CD4-positive, alpha-beta memory T cell (primary cell): ENCODE measurements around the gene HLA-DMB. TPM values are rescaled to one million over a fixed set of nuclear protein-coding genes. Genes with fewer than 3 reads are reported as not detected.
A peak's percentile ranks its signal among the peaks of the same experiment; 100 is the strongest.

Experiments
- CTCF ChIA-PET: fragments of 350-600 bp; sonication (Branson Sonifier 250); formaldehyde crosslinking; loops from one replicate; lab custom pipeline; 2021; ENCODE audit warnings: inconsistent platforms; ENCODE audit not compliant: partially characterized antibody; lab: Charles Lee
- POLR2A ChIA-PET: fragments of 350-600 bp; sonication (Branson Sonifier 250); formaldehyde crosslinking; loops from one replicate; lab custom pipeline; 2021; ENCODE audit not compliant: partially characterized antibody; lab: Charles Lee
- DNase-seq, 5 donors: peaks; one replicate each; pipeline versions ENCODE4 v3.0.0 to v3.0.0-alpha.2; 2020 to 2022; ENCODE audit warnings: mixed read lengths in 1 of 5
- H3K27ac ChIP-seq: one replicate; pipeline ENCODE4 v1.7.0; 2013; ENCODE audit warnings: low read depth, low read length
- H3K27me3 ChIP-seq: 2 replicates; pipeline ENCODE4 v1.7.0; 2013; ENCODE audit warnings: mild to moderate bottlenecking, low read length, moderate library complexity; ENCODE audit not compliant: insufficient read depth
- H3K36me3 ChIP-seq: 2 replicates; pipeline ENCODE4 v1.7.0; 2013; ENCODE audit warnings: mild to moderate bottlenecking, low read length, moderate library complexity; ENCODE audit not compliant: insufficient read depth
- H3K4me1 ChIP-seq: 2 replicates; pipeline ENCODE4 v1.7.0; 2013; ENCODE audit warnings: mild to moderate bottlenecking, low read length, moderate library complexity; ENCODE audit not compliant: insufficient read depth
- H3K4me3 ChIP-seq, 2 donors: one replicate each; pipeline ENCODE4 v1.7.0; 2013; ENCODE audit warnings: low read length in 2 of 2, mild to moderate bottlenecking in 1 of 2
- H3K9me3 ChIP-seq, 2 donors: one replicate each; pipeline ENCODE4 v1.7.0; 2013; ENCODE audit warnings: low read length in 2 of 2, control low read depth in 1 of 2; ENCODE audit not compliant: control insufficient read depth in 1 of 2
- H3K27ac Mint-ChIP-seq, 7 donors: one replicate each; pipeline ENCODE4 v1.8.0; 2020 to 2021; ENCODE audit warnings: mixed read lengths in 7 of 7, mild to moderate bottlenecking in 6 of 7, inconsistent platforms in 3 of 7, moderate library complexity in 3 of 7
- H3K27me3 Mint-ChIP-seq, 2 donors: one replicate each; pipeline ENCODE4 v1.8.0; 2020 to 2021; ENCODE audit warnings: mixed read lengths in 2 of 2
- H3K36me3 Mint-ChIP-seq, 2 donors: one replicate each; pipeline ENCODE4 v1.8.0; 2020 to 2021; ENCODE audit warnings: mixed read lengths in 2 of 2, inconsistent platforms in 1 of 2, mild to moderate bottlenecking in 1 of 2
- H3K4me1 Mint-ChIP-seq, 4 donors: one replicate each; pipeline ENCODE4 v1.8.0; 2020 to 2021; ENCODE audit warnings: mixed read lengths in 4 of 4, mild to moderate bottlenecking in 1 of 4
- H3K4me3 Mint-ChIP-seq, 8 donors: one replicate each; pipeline ENCODE4 v1.8.0; 2020 to 2021; ENCODE audit warnings: mixed read lengths in 8 of 8, mild to moderate bottlenecking in 7 of 8, moderate library complexity in 6 of 8, inconsistent platforms in 3 of 8
- H3K9me3 Mint-ChIP-seq, 8 donors: one replicate each; pipeline ENCODE4 v1.8.0; 2020 to 2021; ENCODE audit warnings: mixed read lengths in 8 of 8, mild to moderate bottlenecking in 5 of 8, inconsistent platforms in 3 of 8, moderate library complexity in 1 of 8
- intact Hi-C: fragments of 100-400 bp; cut with micrococcal nuclease; formaldehyde crosslinking; loops from one replicate; pipeline ENCODE4 v1.15.1; 2023
- polyA plus RNA-seq, 2 donors: library from polyadenylated mRNA; unstranded; fragments of 300-500 nt; fragmentation: Illumina TruSeq; gene quantifications; one replicate each; pipeline ENCODE4 v1.2.3, GENCODE V29; 2021
- total RNA-seq, 2 experiments: library from RNA; stranded (reverse); gene quantifications; one replicate each; pipeline ENCODE4 v1.2.3, GENCODE V29; 2021

Gene HLA-DMB
- total and polyA plus RNA-seq, 4 experiments from 2014 or later = 7.6 to 15.5 (median 8.0) TPM

DNA sequence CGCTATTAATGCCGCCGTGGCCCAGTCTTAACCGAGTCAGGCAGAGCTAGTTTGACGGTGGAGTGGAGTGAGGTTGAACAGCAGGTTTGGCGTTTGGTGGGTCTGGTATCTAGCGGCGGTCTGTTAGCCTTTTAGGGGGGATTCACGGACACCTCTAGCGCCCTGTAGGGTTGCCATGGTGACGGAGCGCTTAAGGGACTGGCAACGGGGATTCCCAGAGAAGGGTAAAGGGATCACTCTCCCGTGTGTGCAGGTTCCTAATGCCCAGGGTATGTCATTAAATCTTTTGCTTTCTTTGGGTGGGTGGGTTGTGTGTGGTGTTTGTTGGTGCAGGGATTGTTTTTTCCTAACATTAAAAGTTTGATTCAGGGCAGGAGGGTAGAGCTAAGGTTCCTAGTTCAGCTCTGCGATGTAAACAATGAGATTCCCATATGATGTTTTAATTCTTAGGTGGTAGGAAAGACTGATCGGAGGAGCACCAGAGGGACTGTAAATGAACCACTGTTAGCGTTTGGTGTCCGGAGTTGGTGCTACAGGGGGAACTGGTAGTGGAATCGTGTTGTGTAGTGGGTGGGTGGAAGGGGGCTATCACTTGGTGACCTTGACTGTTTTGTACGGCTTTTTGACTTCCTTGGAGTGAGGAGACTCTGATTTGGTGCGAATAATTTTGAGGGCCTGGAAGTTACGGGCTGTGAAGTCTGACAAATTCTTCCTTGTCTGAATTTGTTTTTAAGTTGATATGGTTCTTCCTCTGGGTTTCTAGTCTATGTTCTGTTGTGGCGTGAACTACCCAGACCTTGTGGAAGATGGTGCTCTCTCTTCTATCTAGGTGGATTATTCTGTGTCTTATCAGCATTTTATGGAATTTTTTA lies 32.6 kb upstream of the HLA-DMB start:
- H3K27me3 Mint-ChIP-seq = no peaks in the 10 kb centered on the region
- Histone ChIP-seq H3K27me3 (no peaks in the 10 kb centered on the region), H3K27ac (peak overlapping the region; percentile 92), H3K9me3 (no peaks in the 10 kb centered on the region), H3K4me1 (peaks cover 43% of the 10 kb centered on the region), H3K4me3 (peak overlapping the region; percentile 59 to 95), H3K36me3 (peaks cover 42% of the 10 kb centered on the region)
- H3K27ac Mint-ChIP-seq = peak overlapping the region; percentile 99 to 100 (median 100)
- H3K4me1 Mint-ChIP-seq = peaks cover 27 to 85% (median 37%) of the 10 kb centered on the region in 4 donors
- H3K4me3 Mint-ChIP-seq = peak overlapping the region; percentile 91 to 99 (median 95)
- DNase-seq = peak; percentile 31 to 81 (median 58)
- POLR2A ChIA-PET = interaction anchor here (1.2 to 24.6 kb wide), 22 partner anchors 5 to 1432 kb away, joined by 3 to 698 read pairs (median 26); partner anchors contain the start of genes B3GALT4, BRD2, DDX39B and GPSM3
- H3K36me3 Mint-ChIP-seq = peaks cover 54 to 88% of the 10 kb centered on the region in 2 donors
- peaks cover 0 to 17% (median 0%) of the 10 kb centered on the region in 8 donors for H3K9me3 Mint-ChIP-seq
- CTCF ChIA-PET = interaction anchor here (1.1 to 22.2 kb wide), 6 partner anchors 12 to 135 kb away, joined by 3 to 631 read pairs (median 118); partner anchors contain the start of genes HLA-DMA, HLA-DMB, PSMB9 and TAP1
- intact Hi-C loops = loop anchor here (1.0 to 5.0 kb wide), 3 partner anchors 11 to 1264 kb away; partner anchors contain the start of genes AGPAT1, HMGA1 and RNF5

DNA sequence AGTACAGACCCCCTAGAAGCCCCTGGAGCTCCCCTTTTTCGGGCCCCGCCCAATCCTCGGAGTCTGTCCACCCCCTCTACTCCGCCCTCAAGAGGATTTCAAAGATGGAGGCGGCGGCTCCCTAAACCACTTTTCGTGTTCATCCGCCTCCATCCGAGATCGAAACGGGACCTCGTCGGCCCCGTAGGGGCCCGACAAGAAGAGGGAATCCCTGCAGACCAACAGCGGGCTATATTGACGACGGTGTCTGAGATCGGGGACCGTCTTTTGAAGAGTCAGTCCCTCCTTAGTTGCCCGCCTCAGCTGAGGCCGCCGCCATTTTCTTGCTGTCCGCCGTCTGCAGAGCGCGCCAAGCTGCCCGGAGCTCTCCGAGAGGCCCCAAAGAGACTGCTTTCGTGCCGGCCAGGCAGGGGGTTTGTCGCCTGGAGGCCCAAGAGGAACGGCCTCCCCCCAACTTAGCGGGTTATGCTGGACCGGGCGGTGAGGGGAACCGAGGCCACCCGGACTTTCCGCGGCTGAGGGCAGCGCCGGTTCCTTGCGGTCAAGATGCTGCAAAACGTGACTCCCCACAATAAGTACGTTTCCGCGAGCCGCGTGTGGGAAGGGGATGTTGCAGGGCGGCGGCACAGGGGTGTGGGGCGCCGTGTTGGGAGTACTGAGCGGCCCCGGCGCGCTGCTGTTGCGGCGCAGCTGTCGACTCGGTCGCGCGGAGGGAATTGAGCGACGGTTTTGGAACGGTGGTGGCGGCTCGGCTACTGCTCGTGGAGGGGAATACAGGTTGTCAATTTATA lies 31.7 kb upstream of the HLA-DMB start:
- CTCF ChIA-PET = interaction anchor here (0.9 to 22.2 kb wide), 12 partner anchors 9 to 1001 kb away, joined by 3 to 631 read pairs (median 10); partner anchors contain the start of genes DXO, HLA-DMA, HLA-DMB and PSMB8
- intact Hi-C loops = loop anchor here (1.0 to 5.0 kb wide), 5 partner anchors 19 to 1265 kb away; partner anchors contain the start of genes AGPAT1, HLA-DMA, HMGA1 and PSMB8

DNA sequence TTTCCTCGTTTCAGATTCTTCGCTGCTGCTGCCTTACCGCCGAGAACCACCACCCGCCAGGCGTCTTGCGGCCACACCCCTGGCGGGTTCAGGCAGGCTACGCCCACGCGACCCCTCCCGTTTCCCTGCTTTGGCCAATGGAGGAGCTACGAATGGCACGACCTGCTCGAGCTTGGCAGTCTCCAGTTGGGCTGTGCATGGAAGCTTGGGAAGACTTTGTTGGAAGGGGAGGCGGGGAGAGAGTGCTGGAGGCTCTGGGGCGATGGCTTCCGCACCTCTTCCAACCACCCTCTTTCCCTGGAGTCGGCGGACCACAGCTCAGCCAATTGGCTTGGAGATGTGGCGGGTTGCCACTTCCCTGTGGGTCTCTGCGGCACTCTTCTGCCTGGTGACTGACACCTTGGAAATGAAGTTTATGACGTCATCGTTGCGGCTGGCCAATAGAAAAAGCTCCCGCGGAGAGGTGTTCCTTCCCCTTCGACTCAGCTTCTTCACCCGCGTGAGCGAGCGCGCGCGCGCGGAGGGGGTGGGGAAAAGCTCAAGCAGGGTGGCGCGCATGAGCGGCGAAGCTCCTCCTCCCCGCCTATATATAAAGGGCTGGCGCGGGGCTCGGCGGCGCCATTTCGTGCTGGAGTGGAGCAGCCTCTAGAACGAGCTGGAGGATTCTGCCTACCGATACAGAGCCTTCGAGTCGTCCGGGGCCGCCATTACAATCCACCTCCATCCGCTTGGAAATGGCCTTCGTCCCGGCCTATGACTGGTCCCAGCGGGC lies 30.9 kb upstream of the HLA-DMB start:
- Histone ChIP-seq H3K9me3 (no peaks in the 10 kb centered on the region), H3K4me3 (peak overlapping the region; percentile 90 to 95), H3K27me3 (no peaks in the 10 kb centered on the region), H3K27ac (peak overlapping the region; percentile 95), H3K4me1 (peaks cover 36% of the 10 kb centered on the region), H3K36me3 (peaks cover 26% of the 10 kb centered on the region)
- Mint-ChIP-seq H3K4me1 (peaks cover 26 to 84% (median 33%) of the 10 kb centered on the region in 4 donors), H3K36me3 (peaks cover 38 to 76% of the 10 kb centered on the region in 2 donors), H3K27me3 (no peaks in the 10 kb centered on the region), H3K4me3 (peak overlapping the region; percentile 91 to 99 (median 95)), H3K27ac (peak overlapping the region; percentile 99 to 100 (median 100)), H3K9me3 (peaks cover 0 to 17% (median 0%) of the 10 kb centered on the region in 8 donors)
- intact Hi-C loops = loop anchor here (1.0 to 5.0 kb wide), 7 partner anchors 18 to 1266 kb away; partner anchors contain the start of genes AGPAT1, HLA-DMA, HMGA1 and PSMB8
- CTCF ChIA-PET = interaction anchor here (0.8 to 22.2 kb wide), 15 partner anchors 8 to 1000 kb away, joined by 3 to 631 read pairs (median 9); partner anchors contain the start of genes DXO, HLA-DMA, HLA-DMB and PSMB8
- POLR2A ChIA-PET = interaction anchor here (0.5 to 24.6 kb wide), 87 partner anchors 3 to 1700 kb away, joined by 3 to 698 read pairs (median 5); partner anchors contain the start of genes ABHD16A, ATF6B, B3GALT4 and BAG6
- DNase-seq = peak; percentile 100

More for the DNA sequence above, 31.7 kb upstream of the HLA-DMB start:
- H3K27me3 Mint-ChIP-seq = no peaks in the 10 kb centered on the region
- H3K27ac Mint-ChIP-seq = peak overlapping the region; percentile 99 to 100 (median 100)
- H3K4me3 ChIP-seq = peak overlapping the region; percentile 59 to 95
- H3K9me3 ChIP-seq = no peaks in the 10 kb centered on the region
- peaks cover 34% of the 10 kb centered on the region for H3K36me3 ChIP-seq
- peak overlapping the region; percentile 92 for H3K27ac ChIP-seq
- POLR2A ChIA-PET = interaction anchor here (0.7 to 24.6 kb wide), 72 partner anchors 4 to 1700 kb away, joined by 3 to 698 read pairs (median 5); partner anchors contain the start of genes ABHD16A, ATF6B, B3GALT4 and BAG6
- H3K27me3 ChIP-seq = no peaks in the 10 kb centered on the region
- peaks cover 36% of the 10 kb centered on the region for H3K4me1 ChIP-seq
- H3K4me1 Mint-ChIP-seq = peaks cover 25 to 83% (median 32%) of the 10 kb centered on the region in 4 donors
- H3K9me3 Mint-ChIP-seq = peaks cover 0 to 17% (median 0%) of the 10 kb centered on the region in 8 donors
- peaks cover 46 to 83% of the 10 kb centered on the region in 2 donors for H3K36me3 Mint-ChIP-seq
- peak overlapping the region; percentile 91 to 99 (median 95) for H3K4me3 Mint-ChIP-seq
- DNase-seq = peak in 4 of 5 donors; percentile 61 to 72 (median 64)

DNA sequence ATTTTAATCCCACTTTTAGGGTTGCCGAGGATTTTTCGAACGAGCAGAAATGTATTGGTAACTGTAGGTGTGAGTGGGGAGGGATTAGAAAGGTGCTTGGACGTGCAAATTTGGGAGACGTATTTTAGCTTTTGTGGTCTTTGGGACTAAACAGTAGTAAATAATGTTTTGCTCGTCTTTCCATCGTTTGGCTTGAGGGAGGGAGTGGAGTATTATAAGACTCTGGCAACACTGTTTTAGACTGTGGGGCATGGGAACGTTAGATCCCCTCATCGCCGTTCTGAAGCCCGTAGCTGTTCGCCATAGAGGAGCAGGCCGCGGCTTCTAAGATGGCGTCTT lies 30.4 kb upstream of the HLA-DMB start:
- Histone ChIP-seq H3K4me1 (peaks cover 36% of the 10 kb centered on the region), H3K36me3 (peaks cover 20% of the 10 kb centered on the region), H3K27ac (peak overlapping the region; percentile 95), H3K4me3 (peak overlapping the region; percentile 77 to 90), H3K9me3 (no peaks in the 10 kb centered on the region), H3K27me3 (no peaks in the 10 kb centered on the region)
- no peaks in the 10 kb centered on the region for H3K27me3 Mint-ChIP-seq
- peaks cover 0 to 17% (median 0%) of the 10 kb centered on the region in 8 donors for H3K9me3 Mint-ChIP-seq
- H3K4me1 Mint-ChIP-seq = peaks cover 25 to 84% (median 33%) of the 10 kb centered on the region in 4 donors
- ChIA-PET CTCF (interaction anchor here (0.8 to 22.2 kb wide), 15 partner anchors 8 to 999 kb away, joined by 3 to 631 read pairs (median 9); partner anchors contain the start of genes DXO, HLA-DMA, HLA-DMB and PSMB8), POLR2A (interaction anchor here (0.5 to 24.6 kb wide), 57 partner anchors 3 to 1430 kb away, joined by 3 to 698 read pairs (median 6); partner anchors contain the start of genes ATF6B, B3GALT4, BRD2 and CUTA)
- peaks cover 33 to 70% of the 10 kb centered on the region in 2 donors for H3K36me3 Mint-ChIP-seq
- intact Hi-C loops = loop anchor here (2.0 to 5.0 kb wide), 4 partner anchors 346 to 1266 kb away; partner anchors contain the start of genes AGPAT1, HMGA1, RNF5 and ZBTB22
- no peak for DNase-seq
- peak overlapping the region; percentile 99 to 100 (median 100) for H3K27ac Mint-ChIP-seq
- H3K4me3 Mint-ChIP-seq = peak overlapping the region; percentile 91 to 99 (median 95)

DNA sequence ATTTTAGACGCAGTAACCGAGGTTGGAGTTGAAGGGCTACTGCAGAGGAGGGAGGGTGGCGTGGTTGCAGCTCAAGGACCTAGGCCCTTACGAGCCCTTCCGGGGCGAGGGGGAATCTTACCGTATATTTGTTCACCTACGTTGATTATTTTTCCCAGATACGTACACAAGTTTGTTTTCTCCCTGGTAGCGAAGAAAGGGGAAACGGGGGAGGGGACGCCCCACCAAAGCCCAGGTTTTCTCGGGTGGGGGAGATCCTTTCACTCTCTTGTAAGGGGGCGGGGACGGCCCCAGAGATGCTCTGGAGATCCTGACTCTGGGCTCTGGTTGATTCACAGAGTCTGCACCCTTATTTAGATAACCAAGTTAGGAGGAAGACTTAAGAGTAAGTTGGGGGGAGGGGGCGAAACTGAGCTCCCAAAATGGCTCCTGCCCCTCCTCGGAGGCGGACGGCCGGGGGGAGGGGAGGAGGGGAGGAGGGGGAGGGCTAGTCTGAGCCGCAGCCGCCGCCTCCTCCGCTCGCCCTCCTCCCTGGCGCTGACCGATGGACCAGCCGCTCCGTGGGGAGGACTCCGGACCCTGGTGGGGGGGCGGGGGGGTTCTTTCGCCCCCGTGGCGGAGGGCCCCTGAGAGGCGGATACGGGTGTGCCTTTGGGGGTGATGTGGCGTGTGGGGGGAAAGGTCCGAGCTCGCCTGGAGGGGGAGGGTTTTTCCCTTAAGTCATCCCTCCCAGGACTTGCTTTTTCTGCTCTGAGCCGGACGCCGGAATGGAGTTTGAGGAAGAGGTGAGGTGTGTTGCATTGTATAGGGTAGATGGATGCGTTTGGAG lies 29.8 kb upstream of the HLA-DMB start:
- Mint-ChIP-seq H3K27me3 (no peaks in the 10 kb centered on the region), H3K4me3 (peak overlapping the region; percentile 92 to 99 (median 95)), H3K27ac (peak overlapping the region; percentile 99 to 100 (median 100)), H3K9me3 (peaks cover 0 to 17% (median 0%) of the 10 kb centered on the region in 8 donors), H3K4me1 (peaks cover 24 to 83% (median 32%) of the 10 kb centered on the region in 4 donors), H3K36me3 (peaks cover 27 to 65% of the 10 kb centered on the region in 2 donors)
- ChIA-PET POLR2A (interaction anchor here (0.5 to 24.6 kb wide), 34 partner anchors 2 to 1231 kb away, joined by 3 to 698 read pairs (median 10); partner anchors contain the start of genes B3GALT4, BRD2, GPSM3 and HLA-DMA), CTCF (interaction anchor here (1.2 to 22.2 kb wide), 10 partner anchors 7 to 132 kb away, joined by 3 to 631 read pairs (median 18); partner anchors contain the start of genes HLA-DMA, HLA-DMB, PSMB8 and PSMB9)
- no peaks in the 10 kb centered on the region for H3K27me3 ChIP-seq
- peak; percentile 63 to 79 (median 66) for DNase-seq
- H3K4me1 ChIP-seq = peaks cover 36% of the 10 kb centered on the region
- peaks cover 14% of the 10 kb centered on the region for H3K36me3 ChIP-seq
- H3K4me3 ChIP-seq = peak overlapping the region; percentile 90 to 96
- H3K9me3 ChIP-seq = no peaks in the 10 kb centered on the region
- intact Hi-C loops = loop anchor here (2.0 to 5.0 kb wide), 4 partner anchors 346 to 1267 kb away; partner anchors contain the start of genes AGPAT1, HMGA1, RNF5 and ZBTB22
- H3K27ac ChIP-seq = peak overlapping the region; percentile 95
